ENCODE data around the gene MLLT3. TPM values are rescaled to one million over a fixed set of nuclear protein-coding genes. Genes with fewer than 3 reads are reported as not detected.
A peak's percentile ranks its signal among the peaks of the same experiment; 100 is the strongest.

Gene MLLT3
- total RNA-seq, 2 experiments from 2014 or later, result 42.5 to 49.2 TPM

- Mint-ChIP-seq H3K4me3 (no peak overlapping the region), H3K9me3 (ENCODE audit: low read depth) (no peaks in the 10 kb centered on the region), H3K27me3 (no peaks in the 10 kb centered on the region), H3K36me3 (ENCODE audit: low read depth) (no peaks in the 10 kb centered on the region), H3K27ac (no peak overlapping the region), H3K4me1 (peaks cover 24% of the 10 kb centered on the region)
- ChIA-PET CTCF (interaction anchor here (0.5 kb wide), 1 partner anchor 12 kb away, joined by 3 read pairs; no protein-coding TSS in a partner anchor), POLR2A (no interaction called here)
- DNase-seq (no peak), ATAC-seq (no peak)
- intact Hi-C loops (cut with DNase I, micrococcal nuclease), result no loop called here
These were observed 320.1 kb downstream of the MLLT3 start for GRCh38 chr9:20302197-20302596.

DNA sequence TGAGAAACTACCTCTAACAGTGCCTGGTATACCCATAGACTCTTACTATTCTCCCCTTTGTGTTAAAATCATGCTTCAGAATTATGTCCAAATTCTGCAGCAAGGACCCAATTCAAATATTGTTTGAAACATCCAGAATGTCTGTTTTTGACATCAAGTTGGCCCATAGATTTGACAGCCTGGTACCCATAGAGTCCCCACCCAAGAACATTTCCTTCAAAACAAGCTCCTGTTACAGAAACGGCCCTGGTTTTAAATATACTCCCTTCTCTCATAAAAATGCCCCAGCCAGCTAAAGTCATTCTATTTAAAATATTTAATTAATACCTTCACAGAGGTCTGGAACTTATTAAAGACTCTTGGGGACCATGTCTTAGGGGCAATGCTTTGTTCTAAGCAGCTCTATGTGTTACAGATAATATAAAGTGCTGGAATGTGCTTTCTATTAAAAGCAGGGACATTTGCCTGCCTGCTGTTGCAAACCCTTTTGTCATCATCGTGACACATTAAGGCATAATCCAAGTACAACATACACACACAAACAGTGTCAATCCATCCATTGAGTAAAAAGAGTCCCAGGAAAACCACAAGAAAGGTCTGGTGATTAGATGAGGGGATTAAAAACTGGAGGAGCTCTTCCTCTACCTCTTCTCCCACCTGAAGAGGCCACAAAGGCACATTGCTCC lies 321.7 kb downstream of the MLLT3 start:
- no peaks in the 10 kb centered on the region for H3K36me3 Mint-ChIP-seq (ENCODE audit: low read depth)
- no peaks in the 10 kb centered on the region for H3K9me3 Mint-ChIP-seq (ENCODE audit: low read depth)
- ChIA-PET POLR2A (no interaction called here), CTCF (interaction anchor here (1.1 kb wide), 1 partner anchor 10 kb away, joined by 3 read pairs; no protein-coding TSS in a partner anchor)
- DNase-seq (no peak), ATAC-seq (no peak)
- no peaks in the 10 kb centered on the region for H3K27me3 Mint-ChIP-seq
- no peak overlapping the region for H3K4me3 Mint-ChIP-seq
- H3K4me1 Mint-ChIP-seq, result peaks cover 24% of the 10 kb centered on the region
- intact Hi-C loops (cut with DNase I, micrococcal nuclease), result no loop called here
- peak overlapping the region; percentile 44 for H3K27ac Mint-ChIP-seq

DNA sequence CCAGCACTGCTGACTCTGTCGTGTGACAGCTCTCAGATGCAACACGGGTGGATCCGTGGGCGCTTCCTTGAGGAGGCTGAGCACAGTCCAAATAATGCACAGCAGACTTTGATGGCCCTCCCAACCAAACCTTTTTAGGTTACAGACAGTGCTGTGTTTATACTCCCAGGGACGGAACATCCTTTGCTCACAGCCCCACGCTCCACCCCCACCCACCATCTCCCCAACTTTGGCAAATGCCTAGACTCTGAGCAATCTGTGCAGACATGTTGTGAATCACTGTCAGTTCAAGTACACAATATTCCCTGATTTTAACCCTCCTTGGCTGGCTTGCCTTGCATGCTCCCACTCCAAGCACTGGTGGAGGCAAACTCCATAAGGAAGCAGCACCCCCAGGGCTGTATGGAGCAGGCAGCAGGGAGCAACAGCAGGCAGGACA lies 324.6 kb downstream of the MLLT3 start:
- POLR2A ChIA-PET, result no interaction called here
- CTCF ChIA-PET, result no interaction called here
- intact Hi-C loops (cut with DNase I, micrococcal nuclease), result no loop called here

DNA sequence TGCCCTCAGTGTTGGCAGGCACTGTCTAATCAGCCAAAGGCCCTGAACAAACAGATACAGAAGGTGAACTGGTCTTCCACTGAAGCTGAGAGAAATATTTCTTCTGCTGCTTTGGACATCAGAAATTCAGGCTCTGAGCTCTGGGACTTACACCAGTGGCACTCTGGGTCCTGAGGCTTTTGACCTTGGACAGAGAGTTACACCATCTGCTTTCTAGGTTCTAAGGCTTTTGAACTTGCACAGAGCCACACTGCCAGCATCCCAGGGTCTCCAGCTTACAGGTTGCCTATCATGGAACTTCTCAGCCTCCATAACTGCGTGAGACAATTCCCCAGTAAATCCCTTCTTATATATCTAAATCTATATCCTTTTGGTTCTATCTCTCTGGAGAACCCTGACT lies 326.7 kb downstream of the MLLT3 start:
- H3K36me3 Mint-ChIP-seq (ENCODE audit: low read depth), result no peaks in the 10 kb centered on the region
- no peak for DNase-seq
- peaks cover 5% of the 10 kb centered on the region for H3K9me3 Mint-ChIP-seq (ENCODE audit: low read depth)
- H3K27me3 Mint-ChIP-seq, result no peaks in the 10 kb centered on the region
- ATAC-seq, result no peak
- intact Hi-C loops (cut with DNase I, micrococcal nuclease), result no loop called here
- H3K4me1 Mint-ChIP-seq, result peaks cover 12% of the 10 kb centered on the region
- no peak overlapping the region for H3K27ac Mint-ChIP-seq
- no peak overlapping the region for H3K4me3 Mint-ChIP-seq
- POLR2A ChIA-PET, result no interaction called here
- CTCF ChIA-PET, result no interaction called here

More for the DNA sequence above, 324.6 kb downstream of the MLLT3 start:
- Mint-ChIP-seq H3K9me3 (ENCODE audit: low read depth) (peaks cover 3% of the 10 kb centered on the region), H3K27ac (no peak overlapping the region), H3K4me3 (no peak overlapping the region), H3K27me3 (no peaks in the 10 kb centered on the region), H3K4me1 (peaks cover 24% of the 10 kb centered on the region), H3K36me3 (ENCODE audit: low read depth) (no peaks in the 10 kb centered on the region)
- ATAC-seq (no peak), DNase-seq (no peak)

- intact Hi-C loops (cut with DNase I, micrococcal nuclease), result no loop called here
- CTCF ChIA-PET, result no interaction called here
- Mint-ChIP-seq H3K36me3 (ENCODE audit: low read depth) (no peaks in the 10 kb centered on the region), H3K9me3 (ENCODE audit: low read depth) (peaks cover 5% of the 10 kb centered on the region), H3K27me3 (no peaks in the 10 kb centered on the region), H3K4me3 (no peak overlapping the region), H3K27ac (no peak overlapping the region), H3K4me1 (no peaks in the 10 kb centered on the region)
- POLR2A ChIA-PET, result no interaction called here
- ATAC-seq, result no peak
- DNase-seq, result no peak
These were observed 328.1 kb downstream of the MLLT3 start for GRCh38 chr9:20294046-20294750.

GRCh38 chr9:20292002-20292401 lies 330.3 kb downstream of the MLLT3 start:
- intact Hi-C loops (cut with DNase I, micrococcal nuclease), result no loop called here
- Mint-ChIP-seq H3K36me3 (ENCODE audit: low read depth) (no peaks in the 10 kb centered on the region), H3K27me3 (no peaks in the 10 kb centered on the region), H3K4me1 (no peaks in the 10 kb centered on the region), H3K4me3 (no peak overlapping the region), H3K9me3 (ENCODE audit: low read depth) (peaks cover 8% of the 10 kb centered on the region), H3K27ac (no peak overlapping the region)
- ChIA-PET CTCF (no interaction called here), POLR2A (no interaction called here)
- DNase-seq (no peak), ATAC-seq (no peak)

Small RNAs within 50 kb of the gene (microRNA-seq; reads per million reads assigned to microRNA genes)
- gene MIR4473 (ENCODE audit: borderline replicate concordance), result 15.5 reads per million, percentile 39 among the genes with 10 or more reads in this experiment
- gene MIR4474 (ENCODE audit: borderline replicate concordance), result 1.4 reads per million

Other genes with a start within 250 kb of the MLLT3 start
- gene FOCAD, start 61.8 kb upstream of the MLLT3 start, total RNA-seq, result 10 to 100 TPM; 32.5 to 34.3 TPM

All from activated CD4-positive, alpha-beta T cell treated with anti-CD3 and anti-CD28 coated beads for 36 hours (primary cell).